GM18873 (cell line): Measurements from ENCODE around the gene FABP7.

Experiments
- ATAC-seq: cut with Tn5 transposase; IDR thresholded peaks from one replicate; pipeline ENCODE4 v1.9.1; 2021; ENCODE audit warnings: mild to moderate bottlenecking, moderate library complexity, moderate number of reproducible peaks; ENCODE audit not compliant: unreplicated experiment, low FRiP score

The FABP7 gene

GRCh38 chr6:122832459-122832858 is 52.9 kb downstream of the FABP7 start:
- no peak for ATAC-seq

- no peak for ATAC-seq
Measured at GRCh38 chr6:122833021-122833491, 53.5 kb downstream of the FABP7 start.
